ENCODE measurements around the gene LRP1-AS. TPM values are rescaled to one million over a fixed set of nuclear protein-coding genes. Genes with fewer than 3 reads are reported as not detected.

LRP1-AS gene
- not detected for total RNA-seq

DNA sequence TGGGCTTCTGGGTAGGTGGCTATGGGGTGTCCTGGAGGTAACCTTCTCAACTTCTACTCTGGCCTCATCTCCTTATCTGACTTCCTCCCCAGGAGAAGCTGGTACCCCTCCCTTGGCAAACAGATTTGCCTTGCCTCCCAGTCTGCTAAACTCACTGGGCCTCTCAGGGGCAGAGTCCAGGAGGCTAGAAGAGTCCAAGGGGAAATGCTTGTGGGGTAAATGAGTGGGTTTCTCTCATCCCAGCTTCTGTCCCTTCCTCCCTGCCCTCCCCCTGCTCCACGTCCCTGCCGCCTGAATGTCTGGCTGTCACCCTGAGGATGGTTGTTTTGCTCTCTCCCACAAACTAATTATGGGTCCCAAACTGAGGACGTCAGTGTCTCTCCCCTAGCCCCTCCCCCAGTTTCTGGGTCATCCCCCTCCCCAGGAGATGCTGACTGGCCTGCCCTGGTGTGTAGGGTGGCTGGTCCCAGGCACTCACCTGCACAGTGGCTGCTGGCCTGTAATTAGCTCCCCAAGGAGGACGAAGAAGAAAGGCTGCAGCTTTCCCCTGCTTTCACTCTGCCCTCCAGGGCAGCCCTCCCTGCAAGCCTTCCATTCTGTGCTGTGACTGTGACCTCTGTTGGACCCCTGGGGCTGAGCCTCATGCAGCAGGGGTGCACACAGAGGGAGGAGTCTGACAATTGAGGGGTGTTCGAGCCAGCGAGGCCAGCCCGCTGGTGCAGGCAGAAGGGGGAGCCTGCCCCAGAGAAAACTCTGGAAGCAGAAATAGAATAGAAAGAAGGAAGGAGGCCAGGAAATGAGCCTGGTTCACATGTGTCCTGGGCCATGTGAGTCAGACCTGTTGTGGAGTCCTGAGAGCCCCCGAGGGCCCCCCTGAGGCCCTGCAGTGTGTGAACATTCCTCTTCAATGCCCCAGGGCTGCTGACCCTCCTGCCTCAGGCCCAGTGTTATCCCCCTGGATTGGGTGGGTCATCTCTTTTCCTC, at the start of gene LRP1-AS:
LRP1-AS (minus strand) TSS at position 659 of the 984 bp plus-strand sequence.
- no peaks in the 10 kb centered on the region for H3K36me3 Mint-ChIP-seq
- no peak within 1 kb of the TSS for H3K4me3 Mint-ChIP-seq
- H3K27ac Mint-ChIP-seq = no peak within 1 kb of the TSS
- H3K4me1 Mint-ChIP-seq = peaks cover 8% of the 10 kb centered on the region
- no peaks in the 10 kb centered on the region for H3K27me3 Mint-ChIP-seq
- no peaks in the 10 kb centered on the region for H3K9me3 Mint-ChIP-seq
- DNase-seq = no peak

DNA sequence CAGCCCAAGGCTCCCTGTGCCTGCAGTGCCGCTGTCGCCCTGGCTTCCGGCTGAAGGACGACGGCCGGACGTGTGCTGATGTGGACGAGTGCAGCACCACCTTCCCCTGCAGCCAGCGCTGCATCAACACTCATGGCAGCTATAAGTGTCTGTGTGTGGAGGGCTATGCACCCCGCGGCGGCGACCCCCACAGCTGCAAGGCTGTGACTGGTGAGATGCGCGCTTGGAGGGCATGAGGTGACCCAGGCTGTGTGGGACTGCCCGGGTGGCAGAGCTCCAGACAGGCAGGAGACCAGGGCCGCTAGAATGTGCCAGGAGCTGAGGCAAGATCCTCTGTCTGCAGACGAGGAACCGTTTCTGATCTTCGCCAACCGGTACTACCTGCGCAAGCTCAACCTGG, 49.5 kb upstream of the LRP1-AS start:
- H3K9me3 Mint-ChIP-seq = no peaks in the 10 kb centered on the region

DNA sequence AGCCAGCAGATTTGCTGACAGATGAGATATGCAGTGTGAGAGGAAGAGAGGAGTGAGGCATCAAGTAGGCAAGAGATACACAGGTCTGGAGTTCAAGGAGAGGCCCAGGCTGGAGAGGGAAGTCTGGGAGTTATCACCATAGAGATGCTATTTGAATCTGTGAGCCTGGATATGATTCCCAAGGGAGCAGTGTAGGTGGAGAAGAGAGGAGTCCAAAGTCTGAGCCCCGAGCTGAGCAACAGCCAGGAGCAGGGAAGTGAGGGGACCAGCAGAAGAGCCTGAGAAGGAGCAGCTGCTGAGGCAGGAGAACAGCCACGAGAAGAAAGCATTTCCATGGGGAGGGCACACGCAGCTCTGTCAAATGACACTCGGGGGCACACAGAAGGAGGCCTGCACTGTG, 49.0 kb upstream of the LRP1-AS start:
- Mint-ChIP-seq H3K4me3 (no peak overlapping the region), H3K4me1 (no peaks in the 10 kb centered on the region), H3K27me3 (no peaks in the 10 kb centered on the region), H3K27ac (no peak overlapping the region), H3K9me3 (no peaks in the 10 kb centered on the region), H3K36me3 (no peaks in the 10 kb centered on the region)
- DNase-seq = no peak

More for the DNA sequence above, 49.5 kb upstream of the LRP1-AS start:
- Mint-ChIP-seq H3K4me1 (no peaks in the 10 kb centered on the region), H3K36me3 (no peaks in the 10 kb centered on the region), H3K4me3 (no peak overlapping the region), H3K27ac (no peak overlapping the region), H3K27me3 (no peaks in the 10 kb centered on the region)
- no peak for DNase-seq

DNA sequence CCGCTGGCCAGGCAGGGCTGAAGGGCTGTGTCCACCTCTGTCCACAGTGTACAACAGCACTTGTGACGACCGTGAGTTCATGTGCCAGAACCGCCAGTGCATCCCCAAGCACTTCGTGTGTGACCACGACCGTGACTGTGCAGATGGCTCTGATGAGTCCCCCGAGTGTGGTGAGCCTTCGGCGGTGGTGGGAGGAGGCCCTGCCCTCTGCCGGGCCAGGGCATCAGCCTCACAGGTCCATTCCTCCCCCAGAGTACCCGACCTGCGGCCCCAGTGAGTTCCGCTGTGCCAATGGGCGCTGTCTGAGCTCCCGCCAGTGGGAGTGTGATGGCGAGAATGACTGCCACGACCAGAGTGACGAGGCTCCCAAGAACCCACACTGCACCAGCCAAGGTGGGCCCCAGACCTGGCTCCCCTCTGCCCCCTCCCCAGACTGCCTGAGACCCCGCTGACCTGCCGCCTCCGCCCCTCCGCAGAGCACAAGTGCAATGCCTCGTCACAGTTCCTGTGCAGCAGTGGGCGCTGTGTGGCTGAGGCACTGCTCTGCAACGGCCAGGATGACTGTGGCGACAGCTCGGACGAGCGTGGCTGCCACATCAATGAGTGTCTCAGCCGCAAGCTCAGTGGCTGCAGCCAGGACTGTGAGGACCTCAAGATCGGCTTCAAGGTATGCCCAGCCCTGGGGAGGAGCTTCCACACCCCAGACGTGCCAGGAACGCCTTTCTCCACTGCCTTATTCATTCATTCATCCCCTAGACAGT, 48.4 kb upstream of the LRP1-AS start:
- no peak for DNase-seq
- no peaks in the 10 kb centered on the region for H3K4me1 Mint-ChIP-seq
- no peak overlapping the region for H3K4me3 Mint-ChIP-seq
- H3K27ac Mint-ChIP-seq = no peak overlapping the region
- H3K9me3 Mint-ChIP-seq = no peaks in the 10 kb centered on the region
- H3K36me3 Mint-ChIP-seq = no peaks in the 10 kb centered on the region
- no peaks in the 10 kb centered on the region for H3K27me3 Mint-ChIP-seq

- DNase-seq = no peak
- no peaks in the 10 kb centered on the region for H3K9me3 Mint-ChIP-seq
- H3K27me3 Mint-ChIP-seq = no peaks in the 10 kb centered on the region
- H3K36me3 Mint-ChIP-seq = no peaks in the 10 kb centered on the region
- no peak overlapping the region for H3K4me3 Mint-ChIP-seq
- no peak overlapping the region for H3K27ac Mint-ChIP-seq
- no peaks in the 10 kb centered on the region for H3K4me1 Mint-ChIP-seq
Observed at GRCh38 chr12:57195186-57195585, 47.8 kb upstream of the LRP1-AS start.

- Mint-ChIP-seq H3K4me1 (no peaks in the 10 kb centered on the region), H3K27me3 (no peaks in the 10 kb centered on the region), H3K9me3 (no peaks in the 10 kb centered on the region), H3K27ac (no peak overlapping the region), H3K4me3 (no peak overlapping the region), H3K36me3 (no peaks in the 10 kb centered on the region)
- no peak for DNase-seq
Observed at GRCh38 chr12:57194253-57194652, 46.8 kb upstream of the LRP1-AS start.

- Mint-ChIP-seq H3K27ac (no peak overlapping the region), H3K4me3 (no peak overlapping the region)
Observed at GRCh38 chr12:57193706-57194245, 46.4 kb upstream of the LRP1-AS start.

GRCh38 chr12:57192920-57193319, 45.5 kb upstream of the LRP1-AS start:
- no peak overlapping the region for H3K27ac Mint-ChIP-seq
- H3K4me1 Mint-ChIP-seq = no peaks in the 10 kb centered on the region
- H3K4me3 Mint-ChIP-seq = no peak overlapping the region
- DNase-seq = no peak
- H3K27me3 Mint-ChIP-seq = no peaks in the 10 kb centered on the region
- no peaks in the 10 kb centered on the region for H3K36me3 Mint-ChIP-seq
- H3K9me3 Mint-ChIP-seq = no peaks in the 10 kb centered on the region

More at GRCh38 chr12:57193706-57194245, 46.4 kb upstream of the LRP1-AS start:
- no peaks in the 10 kb centered on the region for H3K36me3 Mint-ChIP-seq
- no peaks in the 10 kb centered on the region for H3K27me3 Mint-ChIP-seq
- DNase-seq = no peak
- H3K9me3 Mint-ChIP-seq = no peaks in the 10 kb centered on the region
- no peaks in the 10 kb centered on the region for H3K4me1 Mint-ChIP-seq

GRCh38 chr12:57191410-57191809, 44.0 kb upstream of the LRP1-AS start:
- Mint-ChIP-seq H3K4me1 (no peaks in the 10 kb centered on the region), H3K27ac (no peak overlapping the region), H3K36me3 (no peaks in the 10 kb centered on the region), H3K4me3 (no peak overlapping the region), H3K9me3 (no peaks in the 10 kb centered on the region), H3K27me3 (no peaks in the 10 kb centered on the region)
- DNase-seq = no peak

GRCh38 chr12:57190821-57191220, 43.4 kb upstream of the LRP1-AS start:
- Mint-ChIP-seq H3K9me3 (no peaks in the 10 kb centered on the region), H3K27ac (no peak overlapping the region), H3K36me3 (no peaks in the 10 kb centered on the region), H3K4me3 (no peak overlapping the region), H3K27me3 (no peaks in the 10 kb centered on the region), H3K4me1 (no peaks in the 10 kb centered on the region)
- no peak for DNase-seq

DNA sequence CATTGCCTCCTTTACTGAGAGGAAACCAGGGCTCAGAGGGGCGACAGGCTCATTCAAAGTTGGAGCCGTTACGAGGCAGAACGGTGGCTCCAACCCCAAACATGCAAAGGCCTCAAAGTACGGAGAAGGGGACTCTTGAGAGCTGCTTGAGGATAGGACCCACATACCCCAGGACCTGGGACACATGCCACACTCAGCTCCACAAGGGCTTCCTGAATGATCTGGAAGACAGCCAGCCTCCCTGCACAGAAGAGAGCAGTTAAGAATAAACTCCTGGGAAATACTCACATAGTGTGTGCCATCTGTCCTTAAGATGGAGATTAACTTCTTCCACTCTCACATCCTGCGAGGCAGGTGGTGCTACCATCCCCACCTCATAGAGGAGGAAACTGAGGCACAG, 42.6 kb upstream of the LRP1-AS start:
- Mint-ChIP-seq H3K9me3 (no peaks in the 10 kb centered on the region), H3K27me3 (no peaks in the 10 kb centered on the region), H3K36me3 (no peaks in the 10 kb centered on the region), H3K4me3 (no peak overlapping the region), H3K27ac (no peak overlapping the region), H3K4me1 (no peaks in the 10 kb centered on the region)
- no peak for DNase-seq

- Mint-ChIP-seq H3K27me3 (no peaks in the 10 kb centered on the region), H3K27ac (no peak overlapping the region), H3K9me3 (no peaks in the 10 kb centered on the region)
Observed at GRCh38 chr12:57188090-57188425, 40.6 kb upstream of the LRP1-AS start.

DNA sequence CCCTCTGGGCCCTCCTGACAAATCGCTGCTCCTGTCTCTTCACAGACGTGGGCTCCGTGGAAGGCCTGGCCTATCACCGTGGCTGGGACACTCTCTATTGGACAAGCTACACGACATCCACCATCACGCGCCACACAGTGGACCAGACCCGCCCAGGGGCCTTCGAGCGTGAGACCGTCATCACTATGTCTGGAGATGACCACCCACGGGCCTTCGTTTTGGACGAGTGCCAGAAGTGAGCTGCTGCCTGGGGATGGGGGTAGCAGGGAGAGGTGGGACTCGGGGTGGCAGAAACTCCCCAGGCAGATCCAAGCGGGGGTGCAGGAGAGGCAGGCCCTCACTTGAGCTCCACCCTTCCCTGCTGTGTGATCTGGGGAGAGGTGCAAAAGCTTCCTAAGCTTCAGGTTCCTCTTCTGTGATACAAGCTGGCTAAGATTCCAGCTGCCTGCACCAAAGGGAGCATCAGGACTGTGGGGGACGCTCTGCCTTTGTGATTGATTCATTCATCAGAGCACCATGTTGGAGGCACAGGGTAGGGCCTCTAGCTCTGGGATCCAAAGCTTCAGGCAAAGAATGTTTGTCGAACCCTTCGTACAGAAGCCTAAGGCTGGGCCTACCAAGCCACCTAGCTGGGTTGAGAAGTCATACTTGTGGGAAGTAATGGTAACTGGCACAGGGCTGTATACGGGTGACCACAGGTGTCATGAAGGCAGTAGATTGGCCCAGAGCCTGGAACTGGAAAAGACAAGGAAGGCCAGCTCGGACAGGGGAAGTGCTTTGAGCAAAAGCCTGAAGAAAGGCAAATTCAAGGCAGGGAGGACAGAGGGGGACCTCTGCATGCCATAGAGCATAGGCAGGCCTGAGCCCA, 40.0 kb upstream of the LRP1-AS start:
- no peaks in the 10 kb centered on the region for H3K36me3 Mint-ChIP-seq
- DNase-seq = no peak
- no peaks in the 10 kb centered on the region for H3K27me3 Mint-ChIP-seq
- no peaks in the 10 kb centered on the region for H3K9me3 Mint-ChIP-seq
- no peak overlapping the region for H3K4me3 Mint-ChIP-seq
- no peak overlapping the region for H3K27ac Mint-ChIP-seq
- no peaks in the 10 kb centered on the region for H3K4me1 Mint-ChIP-seq

More at GRCh38 chr12:57188090-57188425, 40.6 kb upstream of the LRP1-AS start:
- Mint-ChIP-seq H3K4me3 (no peak overlapping the region), H3K36me3 (no peaks in the 10 kb centered on the region), H3K4me1 (no peaks in the 10 kb centered on the region)
- no peak for DNase-seq

- no peaks in the 10 kb centered on the region for H3K36me3 Mint-ChIP-seq
- H3K9me3 Mint-ChIP-seq = no peaks in the 10 kb centered on the region
- no peak overlapping the region for H3K4me3 Mint-ChIP-seq
- DNase-seq = no peak
- no peaks in the 10 kb centered on the region for H3K4me1 Mint-ChIP-seq
- no peaks in the 10 kb centered on the region for H3K27me3 Mint-ChIP-seq
- H3K27ac Mint-ChIP-seq = no peak overlapping the region
Observed at GRCh38 chr12:57185906-57186508, 38.6 kb upstream of the LRP1-AS start.

Data from activated naive CD8-positive, alpha-beta T cell treated with anti-CD3 and anti-CD28 coated beads for 36 hours (primary cell).